D341Med (cell line): ENCODE data around the gene SP6.

Experiments used
- DNase-seq: peaks from one replicate; pipeline ENCODE4 v3.0.0; 2012; ENCODE audit warnings: low spot score

SP6 gene

DNA sequence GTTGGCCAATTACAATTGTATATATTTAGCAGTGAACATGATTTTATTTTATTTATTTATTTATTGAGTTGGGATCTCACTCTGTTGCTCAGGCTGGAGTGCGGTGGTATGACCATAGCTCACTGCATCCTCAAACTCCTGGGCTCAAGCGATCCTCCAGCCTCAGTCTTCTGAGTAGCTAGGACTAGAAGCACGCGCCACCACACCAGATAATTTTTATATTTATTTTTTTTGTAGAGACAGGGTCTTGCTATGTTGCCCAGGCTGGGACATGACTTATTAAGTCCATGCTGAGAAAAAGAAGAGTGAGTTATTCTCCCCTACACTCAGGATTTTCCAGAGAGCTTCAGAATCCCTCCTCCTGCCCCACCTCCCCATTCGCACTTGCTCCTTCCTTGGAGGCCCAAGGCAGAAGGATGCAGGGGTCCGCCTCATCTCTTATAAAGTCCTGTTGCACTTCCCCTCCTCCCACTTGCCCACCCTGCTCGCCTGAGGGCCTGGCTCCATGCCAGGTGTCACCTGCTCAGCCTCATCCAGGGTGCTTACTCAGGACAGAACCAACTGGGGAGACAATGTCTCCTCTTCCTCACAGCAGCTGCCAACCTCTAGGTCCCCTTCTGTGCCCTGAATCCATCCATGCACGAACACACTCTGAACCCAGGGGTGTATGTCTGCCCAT lies 29.0 kb upstream of the SP6 start:
- DNase-seq, result no peak

DNA sequence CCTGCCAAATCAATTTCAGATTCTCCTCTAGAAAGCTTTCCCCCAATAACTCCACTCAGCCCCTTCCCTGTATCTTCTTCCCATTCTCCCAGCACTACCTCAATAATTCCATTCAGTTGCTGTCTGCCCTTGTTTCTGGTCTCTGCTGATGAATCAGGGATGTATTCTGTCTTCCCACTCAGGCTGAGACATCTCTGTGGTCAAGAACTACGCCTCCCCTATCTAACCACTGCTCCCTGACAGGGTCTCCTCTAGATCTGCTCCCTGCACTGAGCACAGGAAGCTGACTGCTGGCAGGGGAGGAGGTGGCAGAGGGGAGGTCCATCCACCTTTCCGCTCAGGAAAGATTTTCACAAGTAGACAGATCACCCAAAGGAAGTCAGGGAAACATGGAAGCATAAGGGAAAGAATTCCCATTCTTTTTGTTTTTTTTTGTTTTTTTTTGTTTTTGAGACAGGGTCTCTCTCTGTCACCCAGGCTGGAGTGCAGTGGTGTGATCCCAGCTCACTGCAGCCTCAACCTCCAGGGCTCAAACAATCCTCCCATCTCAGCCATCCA lies 28.1 kb upstream of the SP6 start:
- DNase-seq, result no peak

DNA sequence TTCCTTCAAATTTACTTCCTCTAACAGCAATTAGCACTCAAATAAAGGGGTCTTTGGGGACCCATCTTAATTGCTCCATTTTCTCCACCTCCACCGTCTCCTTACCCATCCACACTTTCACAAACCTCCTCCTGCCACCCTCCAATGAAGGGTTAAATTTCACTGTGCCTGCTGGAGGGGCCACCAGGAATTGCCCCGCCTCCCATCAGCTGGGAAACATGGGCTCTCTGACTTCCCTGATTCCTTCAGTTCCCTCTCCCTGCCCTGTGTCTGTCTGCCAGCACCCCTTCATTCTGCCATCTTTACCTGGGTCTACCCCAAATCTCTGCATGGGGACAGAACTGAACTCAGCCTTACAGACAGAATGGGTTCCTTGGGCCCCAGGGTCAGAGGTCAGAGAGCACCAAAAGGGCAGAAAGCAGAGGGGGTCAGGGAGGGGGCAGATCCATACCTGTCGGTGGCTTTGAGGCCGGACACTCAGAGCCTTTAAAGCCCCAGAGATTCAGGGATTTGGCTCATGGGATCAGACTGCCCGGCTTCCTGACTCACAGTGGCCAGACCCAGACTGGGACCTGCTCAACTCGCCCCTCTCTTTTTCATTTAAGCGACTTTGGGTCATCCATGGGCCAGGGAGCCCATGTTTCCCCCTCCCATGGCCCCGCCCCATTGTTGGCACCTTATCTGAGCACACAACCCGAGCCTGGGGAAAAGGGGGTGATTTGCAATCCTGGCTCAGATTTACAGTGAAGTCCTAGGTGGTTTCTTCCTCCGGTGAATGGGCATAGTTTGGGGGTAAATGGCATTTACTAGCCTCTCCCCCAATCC lies 27.5 kb upstream of the SP6 start:
- no peak for DNase-seq

DNA sequence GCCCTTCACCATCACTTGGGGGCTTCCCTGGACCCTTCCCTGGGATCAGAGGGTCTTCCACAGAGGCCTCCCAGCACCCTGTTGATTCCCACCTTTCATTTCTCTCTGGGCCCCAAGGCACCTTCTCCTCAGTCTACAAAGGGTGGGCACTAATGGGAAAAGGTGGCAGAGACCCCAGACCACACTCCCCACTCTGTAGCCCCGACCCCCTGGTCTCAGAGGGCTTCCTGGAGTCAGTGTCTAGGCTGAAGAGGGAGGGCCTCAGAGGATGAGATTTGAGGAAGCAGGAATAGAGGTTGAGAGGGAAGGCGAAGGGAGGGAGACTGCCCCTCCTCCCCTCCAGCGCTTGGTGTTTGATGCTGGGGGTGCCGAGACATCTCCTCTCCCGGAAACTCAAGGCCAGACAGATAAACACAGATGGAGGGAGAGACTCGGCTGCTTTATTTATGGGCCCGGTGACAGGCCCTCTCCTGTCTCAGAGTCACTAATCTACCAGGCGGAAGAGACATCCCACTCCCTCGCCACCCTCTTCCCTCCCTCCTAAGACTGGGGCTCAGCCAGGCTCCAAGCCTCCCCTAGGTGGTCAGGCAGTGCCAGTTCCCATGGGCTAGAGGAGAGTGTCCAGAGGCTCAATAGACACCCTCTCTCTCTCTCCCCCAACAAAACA lies 26.5 kb upstream of the SP6 start:
- no peak for DNase-seq

DNA sequence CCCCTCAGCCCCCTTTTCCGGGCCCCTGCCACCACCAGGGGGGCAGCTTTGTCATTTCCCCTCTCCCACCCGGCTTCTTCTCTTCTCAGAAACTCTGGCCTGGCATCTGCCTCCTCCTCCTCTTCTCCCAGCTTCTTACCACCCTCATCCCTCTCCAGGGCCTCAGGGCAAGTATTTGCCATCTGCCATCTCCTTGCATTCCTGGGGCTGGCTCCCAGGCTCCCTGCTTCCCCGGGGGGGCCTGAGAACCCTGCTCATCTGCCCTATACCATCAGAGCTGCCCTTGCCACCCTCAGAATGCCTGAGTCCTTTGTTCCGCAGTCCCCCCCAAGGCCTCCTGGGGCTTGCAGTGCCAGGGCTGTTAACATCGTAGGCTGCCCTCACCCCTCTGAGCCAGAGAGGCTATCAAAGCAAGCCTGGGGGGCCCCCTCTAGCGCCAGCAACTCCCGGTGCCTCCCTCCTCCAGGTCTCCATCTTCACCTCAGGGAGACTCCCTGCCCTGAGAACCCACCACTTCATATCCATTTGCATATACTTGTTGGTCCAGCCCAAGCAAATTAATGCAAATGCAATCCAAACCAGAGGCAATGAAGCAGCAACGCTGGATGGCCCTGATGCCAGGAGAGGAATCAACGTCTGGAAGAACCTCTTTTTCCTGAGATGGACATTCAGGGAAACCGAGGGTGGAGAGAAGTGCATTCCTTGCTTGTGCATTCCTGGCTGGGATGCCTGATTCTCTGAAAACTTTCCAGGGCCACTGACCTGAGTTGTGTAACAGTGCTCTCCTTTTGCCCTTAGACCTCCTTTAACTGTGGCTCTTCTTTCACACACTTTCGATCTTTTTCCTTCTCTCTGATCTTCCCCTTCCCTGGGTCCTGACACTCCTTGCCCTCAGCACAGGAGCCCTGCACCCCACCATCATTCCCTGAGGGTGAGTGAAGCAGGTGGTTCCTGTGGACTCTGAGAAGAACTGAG lies 24.3 kb upstream of the SP6 start:
- no peak for DNase-seq

DNA sequence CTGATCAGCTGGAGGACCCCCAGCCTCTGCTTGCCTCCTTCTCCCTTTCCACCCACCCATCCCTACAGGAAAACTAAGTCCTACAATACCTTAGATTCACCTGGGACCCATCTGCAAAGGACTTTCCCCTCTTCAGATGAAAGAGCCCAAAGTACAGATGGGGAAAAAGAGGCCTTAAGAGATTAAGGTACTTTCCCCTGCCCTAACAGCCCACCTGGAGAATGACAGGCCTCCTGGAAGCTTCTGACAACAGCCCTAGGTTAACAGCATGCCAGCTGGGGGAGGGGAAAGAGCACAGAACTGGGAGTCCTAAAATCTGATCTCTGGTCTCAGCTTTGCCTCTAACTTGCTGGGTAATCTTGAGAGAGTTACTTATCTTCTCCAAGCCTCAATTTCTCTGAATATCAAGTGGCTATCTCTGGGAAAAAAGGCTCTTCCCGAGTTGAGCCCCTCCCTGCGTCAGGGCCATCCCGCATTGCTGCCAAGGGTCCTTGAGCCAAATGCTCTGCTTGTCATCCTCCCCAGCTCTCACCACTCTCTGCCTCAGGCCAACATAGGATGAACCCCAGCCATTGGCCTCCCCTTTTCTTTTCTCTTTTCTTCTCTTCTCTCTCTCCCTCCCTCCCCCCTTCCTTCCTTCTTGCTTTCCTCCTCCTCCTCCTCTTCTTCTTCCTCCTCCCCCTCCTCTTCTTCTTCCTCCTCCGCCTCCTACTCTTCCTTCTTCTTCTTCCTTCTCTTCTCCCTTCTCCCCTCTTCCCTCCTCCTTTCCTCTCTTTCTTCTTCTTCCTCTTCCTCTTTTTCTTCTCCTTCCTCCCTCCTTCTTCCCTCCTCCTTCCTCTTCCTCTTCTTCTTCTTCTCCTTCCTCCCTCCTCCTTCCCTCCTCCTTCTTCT lies 22.5 kb upstream of the SP6 start:
- no peak for DNase-seq

DNA sequence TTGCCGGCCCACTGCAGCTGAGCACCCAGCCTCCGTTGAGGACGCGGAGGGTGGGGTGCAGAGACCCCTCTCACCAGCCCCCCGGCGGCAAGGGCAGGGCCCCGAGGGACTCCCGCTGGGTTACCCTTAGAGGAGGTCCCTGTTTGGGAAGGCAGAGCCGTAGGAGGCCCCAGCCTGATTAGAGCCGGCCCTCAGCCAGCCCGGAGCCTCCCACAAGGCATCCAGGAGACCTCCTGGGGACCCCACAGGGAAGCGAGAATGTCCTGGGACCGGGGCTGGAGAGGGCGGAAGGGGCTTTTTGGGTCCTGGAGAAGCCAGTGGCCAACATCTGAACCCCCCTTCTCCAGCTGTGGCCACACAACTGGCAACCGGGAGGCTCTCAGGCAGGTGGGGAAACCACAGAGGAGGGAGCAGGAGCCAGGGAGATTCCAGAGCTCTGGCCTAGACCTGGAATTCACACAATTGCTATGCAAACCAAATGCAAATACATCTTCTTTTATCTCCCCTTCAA lies 21.7 kb upstream of the SP6 start:
- no peak for DNase-seq

DNA sequence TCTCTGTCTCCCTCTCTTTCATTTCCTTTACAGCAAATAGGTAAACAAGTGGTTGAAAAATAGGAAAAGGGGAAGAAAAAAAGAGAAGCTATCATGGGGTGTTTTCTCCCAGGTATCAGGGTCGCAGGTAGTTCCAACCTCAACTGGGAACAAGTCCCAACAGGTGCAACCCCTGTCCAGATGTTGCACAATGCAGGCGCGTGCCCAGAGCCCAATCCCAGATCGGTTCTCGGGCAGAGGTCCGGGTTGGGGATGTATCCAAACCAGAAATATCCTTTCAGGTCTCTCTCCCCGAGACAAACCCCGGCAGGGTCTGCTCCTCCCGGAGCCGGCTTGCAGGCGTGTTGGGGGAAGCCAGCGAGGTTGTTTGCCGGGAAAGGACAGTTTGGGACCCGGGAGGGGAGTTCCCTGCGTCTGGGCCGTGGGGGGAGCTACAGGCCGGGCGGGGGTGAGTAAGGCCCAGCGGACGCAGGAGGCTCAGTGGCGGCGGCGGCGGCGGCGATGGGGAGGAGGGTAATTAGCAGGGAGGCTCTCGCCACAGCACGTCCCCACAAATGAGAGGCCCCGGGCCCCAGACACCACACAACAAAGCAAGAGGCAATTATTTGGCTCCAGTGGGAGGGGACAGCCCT lies 21.2 kb upstream of the SP6 start:
- DNase-seq, result no peak

DNA sequence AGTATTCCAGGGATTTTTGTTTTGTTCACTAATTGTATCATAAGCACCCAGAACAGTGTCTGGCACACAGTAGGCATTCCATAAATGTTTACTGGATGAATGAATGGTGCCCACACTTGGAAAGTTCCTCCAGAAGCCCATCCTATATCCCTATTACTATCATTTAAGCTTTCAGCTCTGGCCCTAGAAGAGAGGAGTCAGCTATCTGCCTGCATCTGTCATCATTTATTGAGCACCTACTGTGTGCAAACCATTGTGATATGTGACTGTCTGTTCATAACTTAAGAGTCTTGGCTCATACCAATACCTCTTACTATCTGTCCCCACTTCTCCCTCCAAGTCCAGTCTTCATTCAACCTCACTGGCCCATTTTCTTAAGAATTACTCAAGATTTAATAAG lies 20.1 kb upstream of the SP6 start:
- DNase-seq, result no peak

DNA sequence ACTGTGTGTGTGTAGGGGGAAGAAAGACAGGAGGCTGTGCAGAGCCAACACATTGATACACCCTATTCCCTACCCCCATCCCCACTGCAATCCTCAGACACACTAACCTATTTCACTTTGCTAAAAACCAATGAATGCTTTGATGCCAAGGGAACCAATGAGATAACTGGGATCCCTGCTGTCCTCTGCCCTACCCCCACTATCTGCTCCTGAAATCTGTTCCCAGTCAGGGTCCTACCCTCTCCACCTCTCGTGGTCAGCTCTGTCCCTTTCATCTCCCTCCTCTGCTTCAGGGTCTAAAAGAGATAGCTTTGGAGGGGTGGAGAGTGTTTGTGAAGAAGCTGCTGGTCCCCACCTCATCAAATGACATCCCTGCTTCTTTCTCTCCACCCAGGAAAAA lies 19.1 kb upstream of the SP6 start:
- DNase-seq, result no peak

DNA sequence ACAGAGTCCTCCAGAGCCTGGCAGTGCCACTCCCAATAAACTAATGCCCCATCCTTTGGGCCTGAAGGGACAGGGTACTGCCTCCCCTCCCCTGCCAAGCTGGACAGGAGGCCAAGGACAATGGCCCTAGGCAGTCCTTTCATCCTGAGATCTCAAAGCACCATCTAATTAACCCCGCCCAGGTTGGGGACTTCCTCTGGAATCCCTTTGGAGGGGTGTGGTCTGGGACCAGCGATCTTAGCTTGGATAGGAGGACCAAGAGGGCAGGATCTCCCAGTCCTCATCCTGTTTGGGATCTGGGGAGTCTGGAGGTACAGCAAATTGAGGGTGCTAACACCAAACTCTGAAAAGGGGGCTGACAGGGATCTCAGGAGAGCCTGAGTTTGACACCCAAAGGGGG lies 18.2 kb upstream of the SP6 start:
- DNase-seq, result no peak

DNA sequence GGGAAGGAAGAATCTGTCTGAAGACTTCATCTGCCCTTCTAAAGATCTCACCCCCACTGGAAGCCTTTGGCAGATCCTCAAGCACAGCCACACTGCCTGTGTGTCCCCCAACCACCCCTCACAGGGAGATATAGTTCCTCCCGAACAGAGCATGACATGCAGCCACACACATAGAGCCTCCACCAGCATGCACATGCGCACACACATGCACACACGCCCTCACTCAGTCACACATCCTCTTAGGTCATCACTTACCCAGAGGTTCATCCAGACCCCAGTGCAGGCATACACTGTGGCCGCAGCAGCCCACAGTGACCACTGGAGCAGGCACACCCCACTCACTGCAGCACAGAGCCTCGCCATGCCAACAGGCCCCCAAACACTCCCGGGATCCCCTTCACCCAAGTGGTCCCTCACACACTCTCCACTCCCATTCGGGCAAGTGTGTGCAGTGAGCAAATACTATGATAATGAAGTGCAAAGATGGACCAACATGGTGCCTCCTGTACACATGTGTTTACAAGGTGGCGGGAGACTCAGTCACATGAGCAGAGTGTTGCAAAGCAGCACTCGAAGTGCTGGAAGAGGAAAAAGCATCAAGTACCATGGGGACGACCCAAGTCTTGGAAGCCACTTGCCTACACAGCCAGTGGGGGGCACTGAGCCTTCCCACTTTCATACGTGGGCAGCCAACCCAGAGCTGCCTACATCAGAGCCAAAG lies 17.0 kb upstream of the SP6 start:
- DNase-seq, result no peak

DNA sequence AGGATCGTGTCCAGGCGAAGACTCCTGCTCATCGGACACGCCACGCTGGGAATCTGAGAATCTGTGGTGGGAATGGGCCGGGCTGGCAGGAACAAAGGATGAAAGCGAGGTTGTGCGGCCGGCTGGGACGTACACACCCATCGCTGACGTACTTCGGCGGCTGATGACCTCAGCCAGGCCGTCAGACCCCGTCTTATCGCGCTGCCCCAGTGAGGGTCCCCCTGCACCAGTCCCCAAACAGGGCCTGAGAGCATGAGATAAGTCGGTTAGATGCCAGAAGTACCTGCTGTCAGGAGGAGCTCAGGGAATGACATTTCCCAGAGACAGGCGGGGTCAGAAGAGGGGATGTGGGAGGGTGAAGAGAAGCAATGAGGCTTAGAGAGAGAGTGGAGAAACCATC lies 16.0 kb upstream of the SP6 start:
- no peak for DNase-seq

DNA sequence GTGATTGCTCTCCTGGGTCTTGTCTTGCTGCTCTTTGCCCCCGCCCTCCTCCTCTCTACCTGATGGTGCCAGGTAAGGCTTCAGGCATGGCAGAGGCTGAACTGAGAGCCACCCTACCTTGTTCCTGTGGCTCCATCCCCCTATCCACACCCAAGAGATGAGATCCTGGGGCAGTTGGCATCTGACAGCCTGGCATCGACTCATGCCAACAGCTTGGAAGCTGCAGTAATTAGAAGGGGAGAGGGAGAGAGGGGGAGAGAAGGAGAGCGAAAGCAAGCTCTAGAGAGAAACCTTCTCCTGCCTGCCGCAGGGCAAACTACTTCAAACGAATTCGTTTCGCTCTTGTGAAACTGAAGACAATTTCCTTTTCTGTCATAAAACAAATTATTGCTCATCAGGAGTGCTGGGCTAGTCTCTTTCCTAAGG lies 13.8 kb upstream of the SP6 start:
- DNase-seq, result no peak

DNA sequence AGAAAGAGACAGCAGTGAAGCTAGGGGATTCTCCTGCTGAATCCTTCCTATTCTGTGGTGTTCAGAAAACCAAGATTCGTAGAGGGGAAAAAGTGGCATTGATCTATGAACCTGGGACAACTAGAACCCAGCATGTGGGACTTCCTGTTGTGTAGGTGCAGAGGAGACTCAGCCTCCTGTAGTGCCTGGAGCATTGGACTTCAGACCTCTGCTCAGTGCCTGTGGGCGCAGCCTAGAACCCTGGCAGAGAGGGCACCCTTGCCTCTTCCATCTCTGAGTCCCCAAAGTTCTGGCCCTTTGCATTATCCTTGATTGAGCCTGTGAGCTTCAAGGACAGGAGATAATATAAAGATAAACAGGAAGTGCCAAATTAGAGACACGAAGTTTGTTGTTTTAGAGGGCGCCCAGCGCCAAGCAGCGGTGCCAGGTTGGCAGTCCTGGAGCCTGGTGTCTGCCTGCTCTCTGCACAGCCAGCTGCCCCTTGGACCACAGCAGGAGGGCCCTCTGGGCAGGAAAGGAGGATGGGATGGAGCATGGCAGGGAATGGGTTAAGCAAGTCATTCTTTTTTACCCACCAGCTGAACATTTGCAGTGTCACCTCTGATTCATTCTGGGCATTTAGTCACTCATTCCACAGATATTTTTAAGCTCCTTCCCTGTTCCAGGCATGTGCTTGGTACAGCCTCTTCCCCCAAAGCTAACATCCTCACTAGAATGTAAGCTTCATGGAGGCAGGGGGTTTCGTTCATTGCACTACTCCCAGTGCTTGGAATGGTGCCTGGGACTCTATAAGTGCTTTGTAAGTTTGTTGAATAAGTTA lies 11.9 kb upstream of the SP6 start:
- no peak for DNase-seq

DNA sequence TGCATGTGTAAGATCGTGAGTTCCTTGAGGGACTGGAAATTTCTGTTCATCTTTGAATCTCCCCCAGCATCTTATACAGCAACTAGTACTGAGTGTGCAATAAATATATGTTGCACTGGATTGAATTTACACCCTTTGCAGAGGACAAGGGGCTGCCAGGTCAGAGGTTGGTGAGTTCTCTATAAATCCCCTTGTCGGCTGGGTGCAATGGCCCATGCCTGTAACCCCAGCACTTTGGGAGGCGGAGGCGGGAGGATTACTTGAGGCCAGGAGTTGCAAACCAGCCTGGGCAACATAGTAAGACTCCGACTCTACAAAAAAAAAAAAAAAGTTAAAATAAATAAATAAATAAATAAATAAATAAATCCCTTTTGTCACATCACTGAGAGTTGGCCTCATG lies 9.4 kb upstream of the SP6 start:
- no peak for DNase-seq

DNA sequence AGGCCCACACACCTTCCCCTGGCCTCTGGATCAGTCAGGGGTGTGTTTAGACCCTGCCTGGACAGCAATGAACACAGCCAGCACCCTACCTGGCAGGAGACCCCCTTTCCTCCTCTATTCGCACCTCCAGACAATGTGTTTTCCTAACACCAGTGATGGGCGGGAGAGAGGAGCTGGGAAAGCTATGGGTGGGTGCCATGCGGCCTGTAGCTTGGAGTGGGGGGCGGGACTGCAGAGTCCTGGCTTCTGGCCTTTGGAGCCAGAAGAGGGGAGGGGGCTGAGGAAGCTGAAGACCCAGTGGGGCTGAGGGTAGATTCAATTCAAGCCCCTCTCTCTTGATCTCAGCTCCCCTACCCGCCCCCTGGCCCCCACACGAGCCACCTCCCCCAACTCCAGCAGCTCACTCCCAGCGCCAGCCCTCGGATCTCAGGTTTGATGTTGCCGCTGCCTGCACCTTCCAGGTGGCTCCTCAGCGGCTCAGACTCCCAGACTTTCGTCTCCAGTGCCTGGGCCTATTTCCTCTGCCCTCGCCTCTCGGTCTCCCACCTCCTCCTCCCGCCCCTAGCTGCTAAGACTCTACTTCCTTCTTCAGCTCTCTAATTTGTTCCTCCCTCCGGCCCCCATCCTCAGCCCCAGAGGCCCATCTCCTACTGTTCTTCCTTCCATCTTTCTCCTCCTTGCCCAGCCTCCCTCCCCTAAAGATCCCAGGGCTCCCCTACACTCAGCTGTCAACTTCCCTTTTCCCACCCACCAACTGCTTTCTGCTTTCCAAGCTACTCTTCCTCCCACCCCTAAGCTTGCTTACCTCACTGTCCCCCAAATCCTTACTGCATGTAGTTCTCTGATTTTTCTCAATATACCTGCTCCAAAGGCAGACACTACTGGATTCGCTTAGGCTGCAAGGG lies 6.8 kb upstream of the SP6 start:
- DNase-seq, result no peak
